GM12891 (cell line): ENCODE results near the gene SETBP1.

Experiments
- DNase-seq: peaks from one replicate; pipeline ENCODE4 v3.0.0; 2011; ENCODE audit warnings: low spot score; ENCODE audit not compliant: insufficient read length
- FAIRE-seq: peaks from 2 replicates; lab custom pipeline; 2011; peaks lifted over from hg19 to GRCh38; lab: Jason Lieb, UNC
- PAX5 ChIP-seq: IDR thresholded peaks from 2 replicates; pipeline ENCODE4 v1.6.1; 2011; ENCODE audit warnings: low read length, moderate library complexity, mild to moderate bottlenecking; ENCODE audit not compliant: insufficient read depth, severe bottlenecking
- POLR2A ChIP-seq: IDR thresholded peaks from 2 replicates; pipeline ENCODE4 v1.6.1; 2011; ENCODE audit warnings: low read depth, low read length, control low read depth
- POLR2AphosphoS5 ChIP-seq: IDR thresholded peaks from 2 replicates; pipeline ENCODE4 v1.6.1; 2011; ENCODE audit warnings: low read depth, low read length, control low read depth
- POU2F2 ChIP-seq: IDR thresholded peaks from 2 replicates; pipeline ENCODE4 v1.6.1; 2011; ENCODE audit warnings: low read depth, mild to moderate bottlenecking, control low read depth, low read length, moderate library complexity
- SPI1 ChIP-seq: IDR thresholded peaks from 2 replicates; pipeline ENCODE4 v1.6.1; 2011; ENCODE audit warnings: low read depth, low read length, control low read depth
- TAF1 ChIP-seq: IDR thresholded peaks from 2 replicates; pipeline ENCODE4 v1.6.1; 2011; ENCODE audit warnings: low read depth, low read length, control low read depth

Gene SETBP1

DNA sequence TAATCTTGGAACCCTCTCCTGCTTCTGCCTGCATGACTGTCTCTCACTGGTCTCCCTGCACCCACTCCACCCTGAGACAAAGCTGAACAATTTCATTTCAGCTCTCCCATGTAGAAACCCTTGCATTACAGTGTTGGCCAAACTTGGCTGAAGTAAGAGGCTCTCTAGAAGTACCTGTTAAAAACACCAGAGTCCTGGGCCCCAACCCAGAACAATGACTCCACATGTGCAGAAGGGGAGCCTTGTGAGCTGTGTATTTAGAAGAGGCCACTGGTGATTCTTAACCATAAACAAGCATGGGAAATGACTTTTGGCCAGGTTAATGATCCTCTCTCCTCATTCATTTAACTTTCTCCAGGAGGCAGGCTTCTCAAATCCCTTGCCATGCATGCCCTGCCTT, 254.8 kb downstream of the SETBP1 start:
- no peak for TF ChIP-seq POU2F2
- no peak for TF ChIP-seq SPI1
- TF ChIP-seq PAX5, result no peak
- FAIRE-seq (no peak), DNase-seq (no peak)

DNA sequence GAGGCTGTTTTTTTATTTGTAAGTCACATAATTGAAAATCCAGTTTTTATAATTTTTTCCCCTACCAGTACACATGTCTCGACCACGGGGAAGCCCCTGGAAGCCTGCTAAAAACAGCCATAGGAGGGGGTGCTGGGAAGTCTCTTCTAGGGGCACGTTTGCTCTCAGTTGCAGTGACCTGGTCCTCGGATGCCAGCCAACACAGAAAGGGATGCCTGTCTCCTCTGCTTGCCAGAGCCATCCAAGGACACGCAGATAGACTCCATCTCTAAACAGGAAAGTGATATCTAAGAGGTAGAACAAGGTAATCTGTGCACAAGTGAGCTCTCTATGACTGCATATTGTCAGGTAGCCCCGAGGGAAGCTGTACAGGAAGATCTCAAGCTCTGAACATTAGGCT, 255.8 kb downstream of the SETBP1 start:
- TF ChIP-seq POLR2AphosphoS5 (no peak), TAF1 (no peak), POLR2A (no peak), POU2F2 (no peak), SPI1 (no peak), PAX5 (no peak)
- DNase-seq (no peak), FAIRE-seq (no peak)

DNA sequence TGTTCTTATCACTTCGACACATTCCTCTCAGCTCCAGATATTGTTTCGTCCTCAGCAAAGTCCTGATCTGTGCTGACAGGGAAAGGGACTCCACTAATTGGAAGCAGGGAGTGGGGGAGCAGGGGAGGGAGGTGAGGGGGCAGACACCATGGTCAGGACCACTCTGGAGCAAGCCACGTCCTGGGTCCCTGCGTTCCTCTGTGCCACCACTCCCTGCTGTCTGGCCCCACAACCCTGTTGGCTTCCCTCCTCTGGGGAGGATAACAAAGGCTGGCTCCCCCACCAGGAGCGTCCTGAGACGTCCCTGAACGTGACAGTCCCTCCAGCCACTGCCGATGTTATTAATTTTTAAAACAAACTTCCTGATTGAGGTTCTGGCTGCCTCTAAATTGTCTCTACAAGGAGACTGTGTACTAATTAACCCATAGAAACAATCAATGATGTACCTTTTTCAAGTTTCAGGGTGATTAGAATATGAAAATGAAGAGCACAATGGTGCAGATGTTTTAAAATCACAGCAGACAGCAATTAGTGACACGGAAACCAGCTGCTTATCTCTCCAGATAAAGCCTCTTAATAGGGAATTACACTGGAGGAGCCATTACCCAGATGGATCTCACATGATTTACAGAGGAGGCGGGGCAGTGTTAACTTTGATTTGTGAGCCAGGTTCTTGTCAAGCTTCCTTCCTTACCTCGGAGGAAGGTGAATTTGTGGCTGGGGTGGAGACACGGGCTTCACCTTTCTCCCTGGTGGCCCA, 257.5 kb downstream of the SETBP1 start:
- FAIRE-seq, result no peak
- no peak for TF ChIP-seq PAX5
- no peak for TF ChIP-seq SPI1
- TF ChIP-seq POU2F2, result no peak
- TF ChIP-seq POLR2A, result no peak
- no peak for TF ChIP-seq POLR2AphosphoS5
- DNase-seq, result no peak

DNA sequence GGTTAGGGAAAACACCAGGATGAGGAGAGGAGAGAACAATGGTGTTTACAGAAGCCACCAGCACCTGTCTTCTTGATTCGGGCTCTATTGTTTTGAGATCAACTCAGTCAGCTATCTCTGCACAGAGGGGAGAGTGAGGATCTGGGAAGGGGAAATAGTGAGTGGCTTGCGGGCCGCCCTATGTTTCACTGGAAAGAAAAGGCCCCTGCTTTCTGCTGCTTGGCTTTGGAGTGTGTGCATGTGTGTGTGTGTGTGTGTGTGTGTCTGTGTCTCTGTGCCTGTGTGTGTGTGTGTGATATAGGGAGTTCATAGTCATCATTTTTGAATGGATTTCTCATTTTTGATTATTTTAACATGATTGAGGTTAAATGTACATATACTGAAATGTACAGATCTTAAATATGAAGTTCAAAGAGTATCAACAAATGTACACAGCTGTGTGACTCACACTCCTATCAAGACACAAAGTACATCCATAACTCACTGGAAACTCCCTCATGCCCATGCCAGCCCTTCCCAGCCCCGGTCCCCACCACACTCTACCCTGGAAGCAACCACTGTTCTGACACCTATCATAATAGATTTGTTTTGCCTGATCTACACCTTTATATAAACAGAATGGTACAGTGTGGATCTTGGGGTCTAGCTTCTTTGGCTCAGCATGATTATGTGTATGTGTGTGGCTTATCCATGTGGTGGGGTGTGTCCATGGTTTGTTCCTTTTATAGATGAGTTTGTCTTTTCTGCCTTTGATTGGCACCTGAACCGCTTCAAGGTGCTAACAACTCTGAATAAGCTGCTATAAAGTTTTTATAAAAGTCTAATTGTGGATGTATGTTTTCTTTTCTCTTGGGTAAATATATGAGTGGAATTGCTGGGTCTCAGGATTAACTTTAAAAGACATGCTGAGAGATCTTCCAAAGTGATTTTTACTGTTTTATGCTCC, 258.3 kb downstream of the SETBP1 start:
- DNase-seq, result no peak
- TF ChIP-seq POLR2AphosphoS5, result no peak
- peak; percentile 9 for FAIRE-seq

DNA sequence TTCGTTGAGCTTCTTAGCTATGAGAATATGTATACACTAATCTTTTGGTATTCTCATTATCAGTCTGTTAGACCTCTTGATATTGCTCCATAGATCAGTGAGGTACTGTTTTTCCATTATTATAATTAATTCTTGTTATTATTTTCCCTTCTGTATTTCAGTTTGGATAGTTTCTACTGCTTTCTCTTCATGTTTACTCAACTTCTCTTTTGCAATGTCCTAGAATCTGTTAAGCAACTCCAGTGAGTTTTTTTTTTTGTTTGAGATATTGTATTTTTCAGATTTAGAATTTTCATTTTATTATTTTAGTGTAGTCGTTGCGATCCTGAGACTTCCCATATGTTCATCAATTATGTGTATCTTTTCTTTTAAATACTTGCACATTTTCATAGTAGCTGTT, 260.8 kb downstream of the SETBP1 start:
- FAIRE-seq, result no peak
- no peak for DNase-seq
- TF ChIP-seq PAX5, result no peak
- TF ChIP-seq POLR2AphosphoS5, result no peak
- TF ChIP-seq POU2F2, result no peak
- TF ChIP-seq SPI1, result no peak
- no peak for TF ChIP-seq POLR2A
- TF ChIP-seq TAF1, result no peak

DNA sequence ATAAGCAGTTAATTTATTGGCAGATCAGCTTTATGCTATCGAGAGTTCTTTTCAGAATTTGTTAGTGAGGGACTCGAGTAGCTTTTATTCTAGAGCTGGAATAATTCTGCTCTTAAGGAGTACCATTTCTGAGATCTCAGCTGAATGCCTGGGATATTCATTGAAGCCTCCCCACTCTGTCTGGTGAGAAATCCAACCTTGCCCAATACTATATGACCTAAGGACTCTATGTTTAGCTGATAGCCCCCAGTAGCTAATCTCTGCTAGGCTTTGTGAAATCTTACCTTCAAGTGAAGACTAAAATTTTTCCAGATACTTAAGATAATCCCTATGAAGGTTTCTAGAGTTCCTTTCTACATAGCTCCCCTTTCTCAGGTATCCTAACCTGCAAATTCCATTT, 261.4 kb downstream of the SETBP1 start:
- TF ChIP-seq POLR2A, result no peak
- no peak for TF ChIP-seq POLR2AphosphoS5
- TF ChIP-seq SPI1, result no peak
- TF ChIP-seq PAX5, result no peak
- no peak for TF ChIP-seq POU2F2
- TF ChIP-seq TAF1, result no peak
- no peak for FAIRE-seq
- no peak for DNase-seq

DNA sequence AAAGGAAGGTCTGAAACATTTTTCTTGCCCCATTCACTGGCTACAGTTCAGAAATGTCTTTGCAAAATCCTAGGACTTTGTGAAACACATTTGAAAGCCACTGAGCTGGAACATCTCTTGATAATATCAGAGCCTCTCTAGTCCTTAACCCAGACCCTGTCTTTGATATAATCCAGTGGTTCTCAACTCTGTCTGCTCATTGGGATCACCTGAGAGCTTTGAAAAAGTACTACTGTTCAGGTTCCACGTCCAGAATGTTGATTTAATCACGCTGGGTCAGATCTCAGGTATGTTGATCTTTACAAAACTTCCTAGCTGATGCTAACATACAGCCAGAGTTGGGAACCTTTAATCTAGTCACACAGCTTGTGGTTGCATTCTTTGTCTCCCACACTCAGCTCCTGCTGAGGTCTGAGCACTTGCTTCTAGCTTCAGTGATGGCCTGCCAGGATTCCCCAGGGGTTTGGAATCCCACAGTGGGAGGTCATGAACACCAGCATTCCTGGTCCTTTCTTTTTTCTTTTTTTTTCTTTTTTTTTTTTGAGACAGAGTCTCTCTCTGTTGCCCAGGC, 262.7 kb downstream of the SETBP1 start:
- DNase-seq, result no peak
- FAIRE-seq, result no peak
- TF ChIP-seq POLR2A (no peak), POLR2AphosphoS5 (no peak), SPI1 (no peak), TAF1 (no peak), PAX5 (no peak), POU2F2 (no peak)

DNA sequence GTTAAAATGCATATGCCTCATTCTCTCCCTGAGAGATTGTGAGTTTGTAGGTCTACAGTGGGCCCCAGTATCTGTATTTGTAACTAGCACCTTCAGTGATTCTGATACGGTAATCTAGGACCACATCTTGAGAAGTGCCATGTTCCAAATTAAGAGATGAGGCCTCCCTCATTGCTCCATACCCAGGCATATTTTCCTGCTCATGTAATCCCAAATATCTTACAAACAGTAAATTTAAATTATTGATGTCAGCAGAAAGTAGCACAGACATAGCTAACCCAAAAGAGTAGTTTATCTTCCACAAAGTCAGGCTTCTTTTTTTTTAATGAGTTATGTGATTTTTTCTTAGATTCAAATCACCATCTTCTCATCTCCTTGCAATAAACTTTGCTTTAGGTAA, 263.8 kb downstream of the SETBP1 start:
- no peak for FAIRE-seq
- DNase-seq, result no peak

DNA sequence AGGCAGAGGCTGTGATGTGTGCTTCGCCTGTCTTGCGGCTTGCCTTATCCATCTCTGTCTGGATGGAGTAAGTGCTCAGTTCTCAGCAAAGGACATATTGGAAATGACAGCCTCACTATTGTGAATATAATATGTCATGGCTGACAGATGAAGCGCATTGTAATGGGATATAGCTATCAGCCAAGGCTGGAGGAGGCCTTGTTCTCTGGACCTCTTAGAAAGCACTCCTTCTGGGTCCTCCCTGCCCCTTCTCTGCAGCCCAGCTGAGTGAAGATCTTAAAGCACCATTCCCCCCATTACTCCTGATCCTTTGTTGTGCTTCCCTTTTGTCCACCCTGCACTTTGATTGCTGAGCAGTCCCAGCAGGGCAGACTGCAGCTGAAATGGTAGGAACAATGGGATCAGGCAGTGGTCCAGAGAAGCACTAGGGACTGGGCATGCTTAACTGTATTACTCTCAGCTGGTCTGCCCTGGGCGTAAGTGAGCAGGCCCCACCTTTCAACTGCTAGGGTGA, 265.3 kb downstream of the SETBP1 start:
- DNase-seq (no peak), FAIRE-seq (no peak)
- TF ChIP-seq POLR2A (no peak), POU2F2 (no peak), TAF1 (no peak), POLR2AphosphoS5 (no peak), PAX5 (no peak), SPI1 (no peak)

More for the DNA sequence above, 263.8 kb downstream of the SETBP1 start:
- no peak for TF ChIP-seq POU2F2
- no peak for TF ChIP-seq TAF1
- TF ChIP-seq SPI1, result no peak
- no peak for TF ChIP-seq PAX5
- no peak for TF ChIP-seq POLR2A
- no peak for TF ChIP-seq POLR2AphosphoS5
